H9 (cell line): ENCODE measurements around the gene GRK4. TPM values are rescaled to one million over a fixed set of nuclear protein-coding genes. Genes with fewer than 3 reads are reported as not detected.

Experiments
- DNase-seq: peaks from one replicate; pipeline ENCODE4 v3.0.0-alpha.2; 2017
- H2AFZ ChIP-seq: one replicate; pipeline ENCODE4 v1.6.1; 2013; ENCODE audit warnings: mild to moderate bottlenecking, low read length, control low read depth, moderate library complexity
- H2AK5ac ChIP-seq: 2 replicates; pipeline ENCODE4 v1.6.1; 2013; ENCODE audit warnings: low read length, control low read depth, mixed read lengths; ENCODE audit not compliant: insufficient read length
- H2BK120ac ChIP-seq: one replicate; pipeline ENCODE4 v1.6.1; 2013; ENCODE audit warnings: low read depth, mild to moderate bottlenecking, low read length, control low read depth, inconsistent platforms; ENCODE audit not compliant: poor library complexity, severe bottlenecking
- H2BK12ac ChIP-seq: 2 replicates; pipeline ENCODE4 v1.6.1; 2013; ENCODE audit warnings: low read length, control low read depth, mixed read lengths, low read depth; ENCODE audit not compliant: insufficient read length
- H2BK15ac ChIP-seq: 2 replicates; pipeline ENCODE4 v1.6.1; 2013; ENCODE audit warnings: low read depth, low read length, control low read depth
- H2BK20ac ChIP-seq: one replicate; pipeline ENCODE4 v1.6.1; 2013; ENCODE audit warnings: low read depth, mild to moderate bottlenecking, low read length, control low read depth, inconsistent platforms; ENCODE audit not compliant: poor library complexity, severe bottlenecking
- H2BK5ac ChIP-seq: 2 replicates; pipeline ENCODE4 v1.6.1; 2013; ENCODE audit warnings: low read length, control low read depth, mixed read lengths; ENCODE audit not compliant: insufficient read length
- H3K14ac ChIP-seq: 2 replicates; pipeline ENCODE4 v1.6.1; 2013; ENCODE audit warnings: low read length, control low read depth; ENCODE audit not compliant: insufficient read depth
- H3K18ac ChIP-seq: 2 replicates; pipeline ENCODE4 v1.6.1; 2013; ENCODE audit warnings: low read depth, mild to moderate bottlenecking, mixed read lengths, low read length, control low read depth; ENCODE audit not compliant: insufficient read length
- H3K23ac ChIP-seq: 2 replicates; pipeline ENCODE4 v1.6.1; 2013; ENCODE audit warnings: low read length, control low read depth, mixed read lengths, low read depth; ENCODE audit not compliant: insufficient read length
- H3K23me2 ChIP-seq: 2 replicates; pipeline ENCODE4 v1.6.1; 2013; ENCODE audit warnings: low read depth, mild to moderate bottlenecking, mixed read lengths, low read length, control low read depth; ENCODE audit not compliant: insufficient read length, poor library complexity, severe bottlenecking
- H3K27ac ChIP-seq: 2 replicates; pipeline ENCODE4 v1.5.1; 2013; ENCODE audit warnings: low read length, control low read depth, mixed read lengths, low read depth; ENCODE audit not compliant: insufficient read length
- H3K27me3 ChIP-seq: 2 replicates; pipeline ENCODE4 v1.6.1; 2013; ENCODE audit warnings: low read length, control low read depth, inconsistent platforms; ENCODE audit not compliant: insufficient read depth
- H3K4ac ChIP-seq: 2 replicates; pipeline ENCODE4 v1.6.1; 2013; ENCODE audit warnings: low read depth, mild to moderate bottlenecking, control low read depth, inconsistent platforms, low read length, moderate library complexity
- H3K4me1 ChIP-seq: 2 replicates; pipeline ENCODE4 v1.6.1; 2013; ENCODE audit warnings: low read length, control low read depth, inconsistent platforms; ENCODE audit not compliant: insufficient read depth
- H3K4me2 ChIP-seq: 2 replicates; pipeline ENCODE4 v1.6.1; 2013; ENCODE audit warnings: low read length, control low read depth, mixed read lengths; ENCODE audit not compliant: insufficient read length, insufficient read depth
- H3K56ac ChIP-seq: 2 replicates; pipeline ENCODE4 v1.6.1; 2013; ENCODE audit warnings: low read depth, mild to moderate bottlenecking, mixed read lengths, low read length, control low read depth; ENCODE audit not compliant: insufficient read length
- H3K79me1 ChIP-seq: 2 replicates; pipeline ENCODE4 v1.6.1; 2013; ENCODE audit warnings: low read depth, mild to moderate bottlenecking, moderate library complexity, low read length, control low read depth, inconsistent platforms; ENCODE audit not compliant: insufficient read depth, poor library complexity, severe bottlenecking
- H3K79me2 ChIP-seq: 2 replicates; pipeline ENCODE4 v1.6.1; 2013; ENCODE audit warnings: low read length, control low read depth, inconsistent platforms; ENCODE audit not compliant: insufficient read depth
- H3K9ac ChIP-seq: 2 replicates; pipeline ENCODE4 v1.6.1; 2013; ENCODE audit warnings: low read length, control low read depth, mixed read lengths; ENCODE audit not compliant: insufficient read length; ENCODE audit errors: extremely low read depth
- H3K9me3 ChIP-seq: one replicate; pipeline ENCODE4 v1.6.1; 2013; ENCODE audit warnings: low read depth, low read length, inconsistent platforms; ENCODE audit not compliant: control insufficient read depth
- H3T11ph ChIP-seq: one replicate; pipeline ENCODE4 v1.6.1; 2013; ENCODE audit warnings: mild to moderate bottlenecking, low read length, control low read depth, inconsistent platforms
- H4K20me1 ChIP-seq: one replicate; pipeline ENCODE4 v1.6.1; 2013; ENCODE audit not compliant: control insufficient read depth, insufficient read length, insufficient read depth
- H4K5ac ChIP-seq: 2 replicates; pipeline ENCODE4 v1.6.1; 2013; ENCODE audit warnings: low read depth, mild to moderate bottlenecking, mixed read lengths, low read length, control low read depth; ENCODE audit not compliant: insufficient read length
- H4K8ac ChIP-seq: replicated peaks from 2 replicates; pipeline ENCODE4 v1.6.1; 2013; ENCODE audit warnings: low read length, control low read depth, mixed read lengths, low read depth; ENCODE audit not compliant: insufficient read length
- H4K91ac ChIP-seq: 2 replicates; pipeline ENCODE4 v1.6.1; 2013; ENCODE audit warnings: low read depth, mild to moderate bottlenecking, moderate library complexity, mixed read lengths, low read length, control low read depth; ENCODE audit not compliant: insufficient read length
- H3K27ac Mint-ChIP-seq, 3 experiments: 2 replicates in 2 of 3; 3 replicates in 1 of 3; pipeline ENCODE4 v1.8.0; 2020 to 2021; ENCODE audit warnings: mixed read lengths in 3 of 3, mild to moderate bottlenecking in 1 of 3, moderate library complexity in 1 of 3
- H3K27me3 Mint-ChIP-seq: 2 replicates; pipeline ENCODE4 v1.8.0; 2021; ENCODE audit warnings: low read depth, mild to moderate bottlenecking, moderate library complexity, mixed read lengths
- H3K36me3 Mint-ChIP-seq, 3 experiments: 2 replicates in 2 of 3; 3 replicates in 1 of 3; pipeline ENCODE4 v1.8.0; 2020 to 2021; ENCODE audit warnings: low read depth in 3 of 3, mixed read lengths in 3 of 3; ENCODE audit not compliant: insufficient read depth in 1 of 3
- H3K4me1 Mint-ChIP-seq, 2 experiments: 2 replicates each; pipeline ENCODE4 v1.8.0; 2020; ENCODE audit warnings: mixed read lengths in 2 of 2
- H3K4me3 Mint-ChIP-seq, 2 experiments: 2 replicates in 1 of 2; 3 replicates in 1 of 2; pipeline ENCODE4 v1.8.0; 2020 to 2021; ENCODE audit warnings: mild to moderate bottlenecking in 2 of 2, mixed read lengths in 2 of 2, moderate library complexity in 1 of 2
- H3K9me3 Mint-ChIP-seq, 2 experiments: 2 replicates in 1 of 2; 3 replicates in 1 of 2; pipeline ENCODE4 v1.8.0; 2020; ENCODE audit warnings: mild to moderate bottlenecking in 2 of 2, mixed read lengths in 2 of 2, moderate library complexity in 1 of 2
- CTCF ChIP-seq: fragments of 200-600 bp; sonication (generic); conservative IDR thresholded peaks from 3 replicates; pipeline ENCODE4 v1.8.0; 2021; ENCODE audit warnings: antibody characterized with exemption, mild to moderate bottlenecking
- WGBS: extraction: QIAGEN DNeasy Blood & Tissue Kit; methylation state at CpG from one replicate; pipeline ENCODE4 v1.1.7; 2013; ENCODE audit warnings: missing lambda C conversion rate, low lambda C conversion rate, mixed read lengths; ENCODE audit not compliant: insufficient read length; ENCODE audit errors: extremely low coverage; 5-methylcytosine and 5-hydroxymethylcytosine counted together
- total RNA-seq: library from RNA; stranded (reverse); gene quantifications from 2 replicates; pipeline ENCODE4 v1.2.1, GENCODE V29; 2021

GRK4 gene
- total RNA-seq, 1 experiment from 2014 or later, result 4.8 TPM

GRCh38 chr4:2944091-2944482, 19.3 kb upstream of the GRK4 start:
- H4K8ac ChIP-seq, result no peak overlapping the region
- no peak overlapping the region for H2BK12ac ChIP-seq
- no peaks in the 10 kb centered on the region for H3K4me1 ChIP-seq
- H3K14ac ChIP-seq, result no peak overlapping the region
- no peaks in the 10 kb centered on the region for H3K4me1 Mint-ChIP-seq
- no CpG with 5 or more reads among the region's 11 CpGs for WGBS
- H3K4me3 Mint-ChIP-seq, result no peak overlapping the region
- no peak overlapping the region for H3K56ac ChIP-seq
- no peaks in the 10 kb centered on the region for H3K27me3 ChIP-seq
- no peaks in the 10 kb centered on the region for H3K27me3 Mint-ChIP-seq
- H2BK5ac ChIP-seq, result no peak overlapping the region
- no peak overlapping the region for H3K4ac ChIP-seq
- no peak overlapping the region for H2AK5ac ChIP-seq
- H2AFZ ChIP-seq, result no peak overlapping the region
- H4K20me1 ChIP-seq, result no peaks in the 10 kb centered on the region
- H3K27ac ChIP-seq, result no peak overlapping the region
- no peak overlapping the region for H2BK20ac ChIP-seq
- peaks cover 69 to 96% (median 91%) of the 10 kb centered on the region in 3 experiments; a peak in 6 of 7 replicates for H3K36me3 Mint-ChIP-seq
- H4K5ac ChIP-seq, result no peak overlapping the region
- no peak for TF ChIP-seq CTCF
- no peaks in the 10 kb centered on the region for H3K23me2 ChIP-seq
- no peaks in the 10 kb centered on the region for H3K9me3 Mint-ChIP-seq
- H3K9ac ChIP-seq, result no peak overlapping the region
- no peak overlapping the region for H3T11ph ChIP-seq
- no peak for DNase-seq
- no peak overlapping the region for H4K91ac ChIP-seq
- no peaks in the 10 kb centered on the region for H3K79me2 ChIP-seq
- no peaks in the 10 kb centered on the region for H3K79me1 ChIP-seq
- no peak overlapping the region for H3K4me2 ChIP-seq
- no peak overlapping the region for H3K23ac ChIP-seq
- H2BK120ac ChIP-seq, result no peak overlapping the region
- H2BK15ac ChIP-seq, result no peak overlapping the region
- H3K18ac ChIP-seq, result no peak overlapping the region
- H3K27ac Mint-ChIP-seq, result no peak overlapping the region
- no peaks in the 10 kb centered on the region for H3K9me3 ChIP-seq
